ENCODE measurements around the gene TAS2R50. TPM values are rescaled to one million over a fixed set of nuclear protein-coding genes. Genes with fewer than 3 reads are reported as not detected.
"Not testable (repeated sequence)": the region's sequence is repeated elsewhere in the genome, so short reads cannot be mapped to it uniquely, and the experiment has no call there.

Gene TAS2R50
- total RNA-seq: 1 to 10 TPM in 2 of 3 donors, under 1 TPM in 1; 0.92 to 3.7 (median 1.5) TPM
- long read RNA-seq, donor 1: 0 reads
- long read RNA-seq, donor 2: 0 reads

DNA sequence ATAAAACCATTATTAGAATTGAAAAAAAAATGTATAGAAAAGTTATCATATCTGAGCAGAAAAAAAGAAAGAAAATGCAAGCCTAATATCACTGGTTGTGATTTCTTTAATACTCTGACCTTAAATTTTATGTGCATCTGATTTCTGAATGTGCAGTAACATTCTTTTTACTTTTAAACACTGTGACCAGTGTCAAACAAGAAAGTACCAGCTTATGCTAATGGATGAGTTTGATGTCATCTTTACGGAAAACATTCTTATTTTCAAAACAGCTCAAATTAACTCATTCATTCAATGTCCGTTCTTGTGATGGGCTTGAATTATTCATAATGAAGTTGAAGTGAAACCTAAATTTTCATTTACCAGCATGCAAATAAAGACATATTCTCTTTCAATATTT lies at the start of gene TAS2R50:
TSS of gene TAS2R50 (minus strand) at position 101 of the 400 bp plus-strand sequence. CDS start at position 49, 52 bp downstream.
- TF ChIP-seq, protein P1, sequence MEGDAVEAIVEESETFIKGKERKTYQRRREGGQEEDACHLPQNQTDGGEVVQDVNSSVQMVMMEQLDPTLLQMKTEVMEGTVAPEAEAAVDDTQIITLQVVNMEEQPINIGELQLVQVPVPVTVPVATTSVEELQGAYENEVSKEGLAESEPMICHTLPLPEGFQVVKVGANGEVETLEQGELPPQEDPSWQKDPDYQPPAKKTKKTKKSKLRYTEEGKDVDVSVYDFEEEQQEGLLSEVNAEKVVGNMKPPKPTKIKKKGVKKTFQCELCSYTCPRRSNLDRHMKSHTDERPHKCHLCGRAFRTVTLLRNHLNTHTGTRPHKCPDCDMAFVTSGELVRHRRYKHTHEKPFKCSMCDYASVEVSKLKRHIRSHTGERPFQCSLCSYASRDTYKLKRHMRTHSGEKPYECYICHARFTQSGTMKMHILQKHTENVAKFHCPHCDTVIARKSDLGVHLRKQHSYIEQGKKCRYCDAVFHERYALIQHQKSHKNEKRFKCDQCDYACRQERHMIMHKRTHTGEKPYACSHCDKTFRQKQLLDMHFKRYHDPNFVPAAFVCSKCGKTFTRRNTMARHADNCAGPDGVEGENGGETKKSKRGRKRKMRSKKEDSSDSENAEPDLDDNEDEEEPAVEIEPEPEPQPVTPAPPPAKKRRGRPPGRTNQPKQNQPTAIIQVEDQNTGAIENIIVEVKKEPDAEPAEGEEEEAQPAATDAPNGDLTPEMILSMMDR (IDR thresholded peaks at IDR 0.05): no peak
- intact Hi-C loops (cut with DNase I, micrococcal nuclease): no loop called here
- ATAC-seq (no peak), DNase-seq (no peak)
- no peak within 1 kb of the TSS for H3K4me3 ChIP-seq
- H3K9me3 ChIP-seq: peaks cover 4% of the 10 kb centered on the region
- no peaks in the 10 kb centered on the region for H3K4me1 ChIP-seq (ENCODE audit: low read depth)
- no peaks in the 10 kb centered on the region for H3K36me3 ChIP-seq (ENCODE audit: low read depth)

GRCh38 chr12:11033959-11034358 lies 47.2 kb upstream of the TAS2R50 start:
- H3K36me3 ChIP-seq (ENCODE audit: low read depth); DNase-seq; H3K4me3 ChIP-seq; ATAC-seq; intact Hi-C loops (cut with DNase I, micrococcal nuclease); H3K9me3 ChIP-seq; H3K4me1 ChIP-seq (ENCODE audit: low read depth): not testable (repeated sequence)

DNA sequence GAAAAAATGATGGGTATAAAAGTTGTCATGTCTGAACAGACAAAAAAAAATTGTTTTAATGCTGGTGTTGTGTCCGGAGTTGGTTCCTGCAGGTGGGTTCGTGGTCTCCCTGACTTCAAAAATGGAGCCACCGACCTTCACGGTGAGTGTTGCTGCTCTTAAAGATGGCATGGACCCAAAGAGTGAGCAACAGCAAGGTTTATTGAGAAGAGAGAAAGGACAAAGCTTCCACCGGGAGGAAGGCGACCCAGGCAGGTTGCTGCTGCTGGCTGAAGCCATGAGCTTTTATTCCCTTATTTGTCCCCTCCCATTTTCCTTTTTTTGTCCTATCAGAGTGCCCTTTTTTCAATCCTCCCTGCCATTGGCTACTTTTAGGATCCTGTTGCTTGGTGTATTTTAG lies 44.6 kb upstream of the TAS2R50 start, which contains the start of gene TAS2R31:
TSS of gene TAS2R31 (minus strand) at position 101 of the 400 bp plus-strand sequence. CDS start at position 29, 72 bp downstream.
- Histone ChIP-seq H3K36me3 (ENCODE audit: low read depth) (no peaks in the 10 kb centered on the region), H3K4me3 (no peak within 1 kb of the TSS), H3K4me1 (ENCODE audit: low read depth) (no peaks in the 10 kb centered on the region), H3K9me3 (no peaks in the 10 kb centered on the region)
- ATAC-seq (no peak), DNase-seq (no peak)
- intact Hi-C loops (cut with DNase I, micrococcal nuclease): no loop called here
- TF ChIP-seq, protein P1 (IDR thresholded peaks at IDR 0.05): no peak

DNA sequence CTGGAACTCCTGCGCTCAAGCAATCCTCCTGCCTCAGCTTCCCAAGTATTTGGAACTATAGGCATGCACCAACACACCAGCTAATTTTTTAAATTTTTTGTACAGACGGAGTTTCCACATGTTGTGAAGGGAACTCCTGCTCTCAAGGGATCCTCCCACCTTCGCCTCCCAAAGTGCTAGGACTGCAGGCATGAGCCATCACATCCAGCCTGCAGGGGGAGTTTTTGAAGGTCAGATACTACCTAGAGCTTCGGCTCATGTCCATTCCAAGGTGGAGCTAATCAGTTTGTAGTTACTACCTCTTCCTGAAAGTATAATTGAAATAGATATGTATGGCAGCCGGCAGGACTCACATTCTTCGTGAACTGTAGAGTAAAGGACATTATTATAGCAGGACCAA lies 39.4 kb upstream of the TAS2R50 start:
- ATAC-seq (no peak), DNase-seq (no peak)
- H3K4me3 ChIP-seq: no peak overlapping the region
- H3K9me3 ChIP-seq: no peaks in the 10 kb centered on the region
- TF ChIP-seq, protein P1 (IDR thresholded peaks at IDR 0.05): no peak
- no peaks in the 10 kb centered on the region for H3K36me3 ChIP-seq (ENCODE audit: low read depth)
- H3K4me1 ChIP-seq (ENCODE audit: low read depth): no peaks in the 10 kb centered on the region
- intact Hi-C loops (cut with DNase I, micrococcal nuclease): no loop called here

DNA sequence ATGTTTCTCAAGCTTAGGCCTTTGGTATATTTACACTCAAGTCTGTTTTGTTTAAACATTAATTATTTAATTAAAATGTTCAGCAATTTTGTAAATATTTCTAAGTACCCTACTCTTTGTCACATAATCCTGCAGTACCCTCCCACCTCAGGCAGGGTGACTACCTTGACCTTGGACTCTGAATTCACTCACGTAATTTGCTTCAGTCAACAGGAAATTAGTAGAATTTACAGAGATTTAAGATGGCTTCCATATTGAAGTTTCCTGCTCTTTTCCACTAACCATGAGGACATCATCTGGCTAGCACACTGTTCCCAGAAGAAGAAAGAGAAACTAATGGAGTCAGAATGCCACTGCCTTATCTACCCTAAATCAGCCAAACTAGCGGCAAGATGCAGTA lies 36.7 kb upstream of the TAS2R50 start:
- DNase-seq (no peak), ATAC-seq (no peak)
- TF ChIP-seq, protein P1 (IDR thresholded peaks at IDR 0.05): no peak
- Histone ChIP-seq H3K4me1 (ENCODE audit: low read depth) (no peaks in the 10 kb centered on the region), H3K4me3 (no peak overlapping the region), H3K36me3 (ENCODE audit: low read depth) (no peaks in the 10 kb centered on the region), H3K9me3 (no peaks in the 10 kb centered on the region)
- intact Hi-C loops (cut with DNase I, micrococcal nuclease): no loop called here

- no peaks in the 10 kb centered on the region for H3K9me3 ChIP-seq
- intact Hi-C loops (cut with DNase I, micrococcal nuclease): no loop called here
Observed at GRCh38 chr12:11022520-11022919, 35.8 kb upstream of the TAS2R50 start, which contains the start of gene TAS2R19. Gene TAS2R19, minus strand, starts transcription at chr12:11022620. Its CDS starts 49 bp downstream, at chr12:11022571.

More at GRCh38 chr12:11022520-11022919, 35.8 kb upstream of the TAS2R50 start, which contains the start of gene TAS2R19:
- DNase-seq: no peak
- no peaks in the 10 kb centered on the region for H3K4me1 ChIP-seq (ENCODE audit: low read depth)
- ATAC-seq: no peak
- no peak within 1 kb of the TSS for H3K4me3 ChIP-seq
- H3K36me3 ChIP-seq (ENCODE audit: low read depth): no peaks in the 10 kb centered on the region
- TF ChIP-seq, protein P1 (IDR thresholded peaks at IDR 0.05): no peak

Measured in mucosa of descending colon (tissue), 3 donors.